ENCODE data around the gene DGKH.
"Not testable (repeated sequence)": the region's sequence is repeated elsewhere in the genome, so short reads cannot be mapped to it uniquely, and the experiment has no call there.

Gene DGKH

DNA sequence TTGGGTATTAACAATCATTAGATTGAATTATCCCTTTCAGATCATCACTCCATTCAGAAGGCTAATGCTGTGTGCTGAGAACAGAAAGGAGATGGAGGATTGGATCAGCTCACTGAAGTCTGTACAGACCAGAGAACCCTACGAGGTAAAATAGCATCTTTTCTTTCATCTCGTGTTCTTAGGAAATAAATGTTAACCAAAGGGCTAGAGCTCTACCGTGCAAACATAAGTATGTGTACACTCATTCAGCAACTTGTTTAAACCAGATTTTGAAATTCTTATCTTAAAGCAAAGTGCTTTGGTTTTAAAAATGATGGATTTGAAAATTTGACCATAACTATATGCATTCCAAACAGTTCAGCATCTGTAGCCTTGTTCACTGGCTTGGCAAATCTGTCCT is 106.8 kb downstream of the DGKH start:
- H4K20me1 ChIP-seq (ENCODE audit: insufficient read depth, low read length, poor library complexity, severe bottlenecking): no peaks in the 10 kb centered on the region
- no peak overlapping the region for H3K9ac ChIP-seq (ENCODE audit: low read depth, low read length, poor library complexity, severe bottlenecking)
- H3K36me3 ChIP-seq (ENCODE audit: insufficient read depth, low read length): peaks cover 28% of the 10 kb centered on the region; the same call in 1 of the 2 replicates
- no peaks in the 10 kb centered on the region for H3K79me2 ChIP-seq (ENCODE audit: insufficient read depth, low read length)
- H3K4me3 ChIP-seq (ENCODE audit: low read length, poor library complexity, severe bottlenecking): no peak overlapping the region
- H3F3A ChIP-seq (ENCODE audit: low read depth): no peaks in the 10 kb centered on the region
- peaks cover 5% of the 10 kb centered on the region for H3K4me1 ChIP-seq (ENCODE audit: insufficient read depth, low read length, poor library complexity, severe bottlenecking)
- H3K27me3 ChIP-seq (ENCODE audit: insufficient read depth, low read length, poor library complexity, severe bottlenecking): no peaks in the 10 kb centered on the region
- H2AFZ ChIP-seq (ENCODE audit: low read length): no peak overlapping the region
- no peaks in the 10 kb centered on the region for H3K9me2 ChIP-seq (replicated peaks; ENCODE audit: low read depth, low read length)
- H3K9me3 ChIP-seq (ENCODE audit: insufficient read depth, low read depth, low read length): no peaks in the 10 kb centered on the region
- H3K4me2 ChIP-seq (ENCODE audit: low read depth, low read length, poor library complexity, severe bottlenecking): no peak overlapping the region
- TF ChIP-seq, protein P1, sequence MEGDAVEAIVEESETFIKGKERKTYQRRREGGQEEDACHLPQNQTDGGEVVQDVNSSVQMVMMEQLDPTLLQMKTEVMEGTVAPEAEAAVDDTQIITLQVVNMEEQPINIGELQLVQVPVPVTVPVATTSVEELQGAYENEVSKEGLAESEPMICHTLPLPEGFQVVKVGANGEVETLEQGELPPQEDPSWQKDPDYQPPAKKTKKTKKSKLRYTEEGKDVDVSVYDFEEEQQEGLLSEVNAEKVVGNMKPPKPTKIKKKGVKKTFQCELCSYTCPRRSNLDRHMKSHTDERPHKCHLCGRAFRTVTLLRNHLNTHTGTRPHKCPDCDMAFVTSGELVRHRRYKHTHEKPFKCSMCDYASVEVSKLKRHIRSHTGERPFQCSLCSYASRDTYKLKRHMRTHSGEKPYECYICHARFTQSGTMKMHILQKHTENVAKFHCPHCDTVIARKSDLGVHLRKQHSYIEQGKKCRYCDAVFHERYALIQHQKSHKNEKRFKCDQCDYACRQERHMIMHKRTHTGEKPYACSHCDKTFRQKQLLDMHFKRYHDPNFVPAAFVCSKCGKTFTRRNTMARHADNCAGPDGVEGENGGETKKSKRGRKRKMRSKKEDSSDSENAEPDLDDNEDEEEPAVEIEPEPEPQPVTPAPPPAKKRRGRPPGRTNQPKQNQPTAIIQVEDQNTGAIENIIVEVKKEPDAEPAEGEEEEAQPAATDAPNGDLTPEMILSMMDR (conservative IDR thresholded peaks at IDR 0.05; ENCODE audit: low read length): no peak
- TF ChIP-seq EZH2phosphoT487 (IDR thresholded peaks at IDR 0.05; ENCODE audit: borderline replicate concordance): no peak

DNA sequence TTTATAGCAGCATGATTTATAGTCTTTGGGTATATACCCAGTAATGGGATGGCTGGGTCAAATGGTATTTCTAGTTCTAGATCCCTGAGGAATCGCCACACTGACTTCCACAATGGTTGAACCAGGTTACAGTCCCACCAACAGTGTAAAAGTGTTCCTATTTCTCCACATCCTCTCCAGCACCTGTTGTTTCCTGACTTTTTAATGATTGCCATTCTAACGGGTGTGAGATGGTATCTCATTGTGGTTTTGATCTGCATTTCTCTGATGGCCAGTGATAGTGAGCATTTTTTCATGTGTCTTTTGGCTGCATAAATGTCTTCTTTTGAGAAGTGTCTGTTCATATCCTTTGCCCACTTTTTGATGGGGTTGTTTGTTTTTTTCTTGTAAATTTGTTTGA is 114.9 kb downstream of the DGKH start:
- H3F3A ChIP-seq (ENCODE audit: low read depth); H3K79me2 ChIP-seq (ENCODE audit: insufficient read depth, low read length); H3K4me3 ChIP-seq (ENCODE audit: low read length, poor library complexity, severe bottlenecking); H3K9me2 ChIP-seq (replicated peaks; ENCODE audit: low read depth, low read length); H3K9ac ChIP-seq (ENCODE audit: low read depth, low read length, poor library complexity, severe bottlenecking); H4K20me1 ChIP-seq (ENCODE audit: insufficient read depth, low read length, poor library complexity, severe bottlenecking); H2AFZ ChIP-seq (ENCODE audit: low read length); H3K4me2 ChIP-seq (ENCODE audit: low read depth, low read length, poor library complexity, severe bottlenecking); H3K9me3 ChIP-seq (ENCODE audit: insufficient read depth, low read depth, low read length); H3K4me1 ChIP-seq (ENCODE audit: insufficient read depth, low read length, poor library complexity, severe bottlenecking); H3K27me3 ChIP-seq (ENCODE audit: insufficient read depth, low read length, poor library complexity, severe bottlenecking): not testable (repeated sequence)
- peaks cover 32% of the 10 kb centered on the region; the same call in 1 of the 2 replicates for H3K36me3 ChIP-seq (ENCODE audit: insufficient read depth, low read length)

DNA sequence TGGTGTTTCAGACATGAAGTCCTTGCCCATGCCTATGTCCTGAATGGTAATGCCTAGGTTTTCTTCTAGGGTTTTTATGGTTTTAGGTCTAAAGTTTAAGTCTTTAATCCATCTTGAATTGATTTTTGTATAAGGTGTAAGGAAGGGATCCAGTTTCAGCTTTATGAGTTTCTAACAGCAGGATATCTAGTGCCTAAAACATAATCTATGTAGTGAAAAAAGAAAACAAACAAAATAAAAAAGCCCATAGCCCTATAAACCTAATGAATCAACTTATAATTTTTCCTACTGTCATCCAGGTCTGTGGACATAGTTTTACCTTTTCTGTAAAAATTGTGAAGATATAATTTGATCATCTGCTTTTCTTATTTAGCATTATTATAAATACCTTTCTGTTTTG is 115.5 kb downstream of the DGKH start:
- not testable (repeated sequence) for H3K9ac ChIP-seq (ENCODE audit: low read depth, low read length, poor library complexity, severe bottlenecking); H3K4me3 ChIP-seq (ENCODE audit: low read length, poor library complexity, severe bottlenecking); H3K4me2 ChIP-seq (ENCODE audit: low read depth, low read length, poor library complexity, severe bottlenecking); H2AFZ ChIP-seq (ENCODE audit: low read length); H4K20me1 ChIP-seq (ENCODE audit: insufficient read depth, low read length, poor library complexity, severe bottlenecking); H3K27me3 ChIP-seq (ENCODE audit: insufficient read depth, low read length, poor library complexity, severe bottlenecking); H3K9me2 ChIP-seq (replicated peaks; ENCODE audit: low read depth, low read length); H3F3A ChIP-seq (ENCODE audit: low read depth); H3K9me3 ChIP-seq (ENCODE audit: insufficient read depth, low read depth, low read length); H3K4me1 ChIP-seq (ENCODE audit: insufficient read depth, low read length, poor library complexity, severe bottlenecking); H3K79me2 ChIP-seq (ENCODE audit: insufficient read depth, low read length)
- peaks cover 35% of the 10 kb centered on the region for H3K36me3 ChIP-seq (ENCODE audit: insufficient read depth, low read length)

DNA sequence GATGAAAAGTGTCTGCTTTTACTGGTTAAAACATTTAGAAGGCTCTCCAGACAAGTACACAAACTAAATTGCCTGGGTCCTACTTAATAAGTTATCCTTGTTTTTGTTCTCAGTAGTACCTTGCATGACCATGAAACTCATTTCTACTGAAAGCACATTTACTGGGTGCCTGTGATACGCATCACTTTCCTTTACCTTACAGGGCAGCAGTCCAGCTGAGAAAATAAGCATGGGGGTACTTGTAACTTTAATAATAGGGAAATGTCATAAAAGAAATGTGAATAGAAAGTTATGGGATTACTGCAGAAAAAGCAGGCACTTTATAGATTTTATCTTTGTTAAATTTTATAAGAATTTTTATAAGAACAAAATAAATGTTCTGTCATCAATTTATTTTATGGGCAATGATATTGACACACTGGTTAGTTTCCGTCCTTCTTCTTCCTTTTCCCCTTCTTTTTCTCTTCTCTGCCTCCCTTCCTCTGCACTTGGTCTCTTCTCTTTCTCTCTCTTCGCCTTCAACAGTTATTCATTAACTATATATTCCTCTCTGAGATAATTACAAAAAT is 116.2 kb downstream of the DGKH start:
- Histone ChIP-seq H3K4me2 (ENCODE audit: low read depth, low read length, poor library complexity, severe bottlenecking) (no peak overlapping the region), H3F3A (ENCODE audit: low read depth) (no peaks in the 10 kb centered on the region), H3K79me2 (ENCODE audit: insufficient read depth, low read length) (no peaks in the 10 kb centered on the region), H3K4me1 (ENCODE audit: insufficient read depth, low read length, poor library complexity, severe bottlenecking) (peaks cover 10% of the 10 kb centered on the region), H3K9me2 (replicated peaks; ENCODE audit: low read depth, low read length) (no peaks in the 10 kb centered on the region), H3K9ac (ENCODE audit: low read depth, low read length, poor library complexity, severe bottlenecking) (no peak overlapping the region), H3K27me3 (ENCODE audit: insufficient read depth, low read length, poor library complexity, severe bottlenecking) (no peaks in the 10 kb centered on the region), H3K36me3 (ENCODE audit: insufficient read depth, low read length) (peaks cover 33% of the 10 kb centered on the region), H2AFZ (ENCODE audit: low read length) (no peak overlapping the region), H3K4me3 (ENCODE audit: low read length, poor library complexity, severe bottlenecking) (no peak overlapping the region), H3K9me3 (ENCODE audit: insufficient read depth, low read depth, low read length) (0 out of 2 replicates have a peak, but pooled peaks cover 4% of the 10 kb centered on the region), H4K20me1 (ENCODE audit: insufficient read depth, low read length, poor library complexity, severe bottlenecking) (no peaks in the 10 kb centered on the region)
- TF ChIP-seq EZH2phosphoT487 (IDR thresholded peaks at IDR 0.05; ENCODE audit: borderline replicate concordance): no peak
- TF ChIP-seq, protein P1 (conservative IDR thresholded peaks at IDR 0.05; ENCODE audit: low read length): no peak
